Activated CD8-positive, alpha-beta T cell treated with anti-CD3 and anti-CD28 coated beads for 36 hours (primary cell): Measurements from ENCODE around the gene NLRC3. TPM values are rescaled to one million over a fixed set of nuclear protein-coding genes. Genes with fewer than 3 reads are reported as not detected.

Experiments
- ATAC-seq: fragments of 200-7000 bp; cut with Tn5 transposase; one replicate; pipeline ENCODE4 v1.10.0; 2021; ENCODE audit warnings: mild to moderate bottlenecking, moderate library complexity
- CTCF ChIA-PET: fragments of 350-600 bp; sonication (Branson Sonifier 250); formaldehyde crosslinking; loops from one replicate; lab custom pipeline; 2021; ENCODE audit warnings: antibody characterized with exemption; lab: Charles Lee
- POLR2A ChIA-PET: fragments of 350-600 bp; sonication (Branson Sonifier 250); formaldehyde crosslinking; loops from one replicate; lab custom pipeline; 2021; ENCODE audit warnings: antibody characterized with exemption; lab: Charles Lee
- DNase-seq: peaks from one replicate; pipeline ENCODE4 v3.0.0-alpha.2; 2020
- H3K27ac Mint-ChIP-seq: one replicate; pipeline ENCODE4 v1.8.0; 2021; ENCODE audit warnings: mild to moderate bottlenecking, mixed read lengths
- H3K27me3 Mint-ChIP-seq: one replicate; pipeline ENCODE4 v1.8.0; 2021; ENCODE audit warnings: mixed read lengths
- H3K36me3 Mint-ChIP-seq: one replicate; pipeline ENCODE4 v1.8.0; 2021; ENCODE audit warnings: low read depth, mixed read lengths
- H3K4me1 Mint-ChIP-seq: one replicate; pipeline ENCODE4 v1.8.0; 2021; ENCODE audit warnings: low read depth, mixed read lengths
- H3K4me3 Mint-ChIP-seq: one replicate; pipeline ENCODE4 v1.8.0; 2021; ENCODE audit warnings: mild to moderate bottlenecking, moderate library complexity, mixed read lengths
- H3K9me3 Mint-ChIP-seq: one replicate; pipeline ENCODE4 v1.8.0; 2021; ENCODE audit warnings: mixed read lengths
- CTCF ChIP-seq: fragments of 200-600 bp; IDR thresholded peaks from one replicate; pipeline ENCODE4 v1.8.0; 2022; ENCODE audit warnings: antibody characterized with exemption, mild to moderate bottlenecking
- intact Hi-C: fragments of 100-400 bp; cut with micrococcal nuclease; formaldehyde crosslinking; loops from one replicate; pipeline ENCODE4 v1.10.0; 2022
- total RNA-seq, 2 experiments: library from RNA; stranded (reverse); gene quantifications; one replicate each; pipeline ENCODE4 v1.2.3, GENCODE V29; 2021

NLRC3 gene
- total RNA-seq, 2 experiments from 2014 or later = 17.9 to 19.8 TPM

GRCh38 chr16:3598236-3598635, 21.0 kb upstream of the NLRC3 start:
- H3K36me3 Mint-ChIP-seq = peaks cover 20% of the 10 kb centered on the region
- intact Hi-C loops = no loop called here
- H3K4me1 Mint-ChIP-seq = no peaks in the 10 kb centered on the region
- ChIA-PET CTCF (no interaction called here), POLR2A (interaction anchor here (0.6 kb wide), 1 partner anchor 234 kb away, joined by 3 read pairs; no protein-coding TSS in a partner anchor)
- H3K9me3 Mint-ChIP-seq = no peaks in the 10 kb centered on the region
- DNase-seq (no peak), ATAC-seq (no peak)
- H3K27ac Mint-ChIP-seq = no peak overlapping the region
- H3K27me3 Mint-ChIP-seq = no peaks in the 10 kb centered on the region
- H3K4me3 Mint-ChIP-seq = no peak overlapping the region
- TF ChIP-seq CTCF = no peak

DNA sequence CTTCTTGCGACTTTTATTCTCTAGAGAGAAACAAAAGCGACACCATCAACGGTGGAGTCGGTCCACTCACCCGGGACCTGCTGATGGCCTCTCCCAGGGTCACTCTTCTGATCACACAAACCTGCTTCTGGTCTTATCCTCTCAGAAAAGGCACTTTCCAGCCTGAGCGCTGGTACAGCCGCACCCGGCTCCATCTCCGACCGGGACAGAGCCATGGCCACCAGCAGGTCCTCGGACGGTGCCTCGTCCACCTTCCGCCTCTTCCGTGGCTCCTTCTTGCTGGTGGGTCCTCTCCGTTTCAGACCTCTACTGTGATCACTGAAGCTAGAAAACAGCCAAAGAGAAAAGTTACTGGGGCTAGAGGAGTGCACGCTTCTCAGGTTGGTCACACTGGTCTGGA, 20.5 kb upstream of the NLRC3 start:
- TF ChIP-seq CTCF = no peak
- H3K4me1 Mint-ChIP-seq = no peaks in the 10 kb centered on the region
- H3K27me3 Mint-ChIP-seq = no peaks in the 10 kb centered on the region
- H3K27ac Mint-ChIP-seq = no peak overlapping the region
- peaks cover 20% of the 10 kb centered on the region for H3K36me3 Mint-ChIP-seq
- no peak for ATAC-seq
- H3K9me3 Mint-ChIP-seq = no peaks in the 10 kb centered on the region
- DNase-seq = no peak
- POLR2A ChIA-PET = no interaction called here
- H3K4me3 Mint-ChIP-seq = no peak overlapping the region
- intact Hi-C loops = no loop called here
- CTCF ChIA-PET = no interaction called here

DNA sequence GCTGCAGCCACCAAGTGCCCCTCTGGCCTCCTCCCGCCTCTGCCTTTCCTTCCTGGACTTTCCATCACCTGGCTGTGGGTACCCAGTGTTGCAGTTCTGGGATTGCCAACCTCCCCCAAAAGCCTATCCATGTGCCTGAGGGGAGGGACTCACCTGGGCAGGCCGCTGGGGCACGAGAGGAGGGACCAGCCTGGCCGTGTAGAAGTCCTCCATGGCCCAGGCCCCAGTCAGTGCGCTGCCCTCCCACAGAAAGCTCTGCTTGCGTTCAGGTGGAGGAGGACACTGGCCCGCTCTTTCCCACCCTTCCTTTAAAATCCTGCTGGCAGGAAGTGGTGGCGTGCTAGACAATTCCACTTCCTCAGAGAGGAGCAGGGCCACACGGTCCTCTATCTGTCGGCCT, 20.0 kb upstream of the NLRC3 start:
- ChIA-PET CTCF (no interaction called here), POLR2A (no interaction called here)
- H3K4me1 Mint-ChIP-seq = no peaks in the 10 kb centered on the region
- H3K27ac Mint-ChIP-seq = no peak overlapping the region
- intact Hi-C loops = no loop called here
- H3K4me3 Mint-ChIP-seq = no peak overlapping the region
- no peak for DNase-seq
- H3K36me3 Mint-ChIP-seq = peaks cover 20% of the 10 kb centered on the region
- no peaks in the 10 kb centered on the region for H3K27me3 Mint-ChIP-seq
- no peak for TF ChIP-seq CTCF
- ATAC-seq = no peak
- no peaks in the 10 kb centered on the region for H3K9me3 Mint-ChIP-seq

DNA sequence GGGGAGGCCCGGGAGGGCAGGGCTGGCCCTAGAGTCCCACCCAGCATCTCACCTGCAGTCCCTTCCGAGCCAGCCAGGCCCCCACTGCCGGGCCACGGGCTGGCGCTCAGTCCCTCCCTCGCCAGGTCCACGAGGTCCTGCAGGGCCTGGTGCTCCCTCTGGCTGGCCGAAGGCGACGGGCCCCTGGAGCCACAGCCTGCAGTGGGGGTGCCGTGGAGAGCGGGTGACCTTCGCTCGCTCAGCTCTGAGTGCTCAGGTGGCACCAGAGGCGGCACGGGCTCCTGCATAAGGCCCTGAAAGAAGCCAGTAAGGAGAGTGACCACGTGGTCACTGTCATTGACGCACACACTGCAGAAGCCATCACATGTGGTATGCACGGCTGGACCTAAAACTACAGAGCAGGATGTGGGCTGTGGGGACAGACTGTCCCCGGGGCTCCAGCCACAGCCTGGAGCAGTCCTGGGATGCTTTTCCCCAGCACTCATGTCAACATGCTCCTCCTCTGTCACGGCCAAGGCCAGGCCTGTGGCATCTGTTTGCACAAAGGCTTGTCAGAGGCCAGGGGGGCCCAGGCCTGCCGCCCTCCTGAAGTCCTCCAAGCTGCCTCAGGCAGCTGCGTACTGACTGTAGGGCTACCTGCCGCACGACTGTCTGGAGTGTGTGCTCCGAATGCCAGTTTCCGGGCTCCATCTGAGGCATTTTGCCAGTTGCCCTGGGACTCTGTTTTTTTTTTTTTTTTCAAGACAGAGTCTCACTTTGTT, 19.1 kb upstream of the NLRC3 start:
- Mint-ChIP-seq H3K4me1 (no peaks in the 10 kb centered on the region), H3K36me3 (peaks cover 14% of the 10 kb centered on the region), H3K27me3 (no peaks in the 10 kb centered on the region), H3K27ac (no peak overlapping the region), H3K4me3 (no peak overlapping the region), H3K9me3 (no peaks in the 10 kb centered on the region)
- ChIA-PET POLR2A (no interaction called here), CTCF (no interaction called here)
- ATAC-seq (no peak), DNase-seq (no peak)
- TF ChIP-seq CTCF = no peak
- intact Hi-C loops = no loop called here

- H3K4me1 Mint-ChIP-seq = no peaks in the 10 kb centered on the region
- no peak overlapping the region for H3K4me3 Mint-ChIP-seq
- ChIA-PET POLR2A (no interaction called here), CTCF (no interaction called here)
- H3K27ac Mint-ChIP-seq = no peak overlapping the region
- peaks cover 11% of the 10 kb centered on the region for H3K36me3 Mint-ChIP-seq
- no peaks in the 10 kb centered on the region for H3K9me3 Mint-ChIP-seq
- H3K27me3 Mint-ChIP-seq = no peaks in the 10 kb centered on the region
- ATAC-seq (no peak), DNase-seq (no peak)
- intact Hi-C loops = no loop called here
- TF ChIP-seq CTCF = no peak
Observed at GRCh38 chr16:3595521-3596021, 18.4 kb upstream of the NLRC3 start.
